Measurements from ENCODE around the gene HDAC4. TPM values are rescaled to one million over a fixed set of nuclear protein-coding genes. Genes with fewer than 3 reads are reported as not detected.

The HDAC4 gene
- total and polyA plus RNA-seq, 8 donors = 1.7 to 98.8 (median 24.5) TPM

GRCh38 chr2:239321596-239322415 is 79.0 kb downstream of the HDAC4 start:
- Histone ChIP-seq H3K4me3 (no peak overlapping the region), H3K27me3 (no peaks in the 10 kb centered on the region), H3K9me3 (no peaks in the 10 kb centered on the region), H3K27ac (peak overlapping the region in 3 of 5 donors; percentile 35 to 87 (median 42)), H3K36me3 (no peaks in the 10 kb centered on the region), H3K4me1 (peaks cover 34 to 71% (median 56%) of the 10 kb centered on the region in 4 donors)
- 80 to 89% (median 87%) methylated on average over 9 of the region's 9 CpGs for WGBS, 5 donors
- intact Hi-C loops (cut with DNase I; ENCODE audit: low total_unique reads) = no loop called here
- DNase-seq = no peak
- TF ChIP-seq POLR2AphosphoS5 (IDR thresholded peaks at IDR 0.05) (no peak), POLR2A (IDR thresholded peaks at IDR 0.05) (no peak), EP300 (IDR thresholded peaks at IDR 0.05) (no peak)
- TF ChIP-seq, protein P1, sequence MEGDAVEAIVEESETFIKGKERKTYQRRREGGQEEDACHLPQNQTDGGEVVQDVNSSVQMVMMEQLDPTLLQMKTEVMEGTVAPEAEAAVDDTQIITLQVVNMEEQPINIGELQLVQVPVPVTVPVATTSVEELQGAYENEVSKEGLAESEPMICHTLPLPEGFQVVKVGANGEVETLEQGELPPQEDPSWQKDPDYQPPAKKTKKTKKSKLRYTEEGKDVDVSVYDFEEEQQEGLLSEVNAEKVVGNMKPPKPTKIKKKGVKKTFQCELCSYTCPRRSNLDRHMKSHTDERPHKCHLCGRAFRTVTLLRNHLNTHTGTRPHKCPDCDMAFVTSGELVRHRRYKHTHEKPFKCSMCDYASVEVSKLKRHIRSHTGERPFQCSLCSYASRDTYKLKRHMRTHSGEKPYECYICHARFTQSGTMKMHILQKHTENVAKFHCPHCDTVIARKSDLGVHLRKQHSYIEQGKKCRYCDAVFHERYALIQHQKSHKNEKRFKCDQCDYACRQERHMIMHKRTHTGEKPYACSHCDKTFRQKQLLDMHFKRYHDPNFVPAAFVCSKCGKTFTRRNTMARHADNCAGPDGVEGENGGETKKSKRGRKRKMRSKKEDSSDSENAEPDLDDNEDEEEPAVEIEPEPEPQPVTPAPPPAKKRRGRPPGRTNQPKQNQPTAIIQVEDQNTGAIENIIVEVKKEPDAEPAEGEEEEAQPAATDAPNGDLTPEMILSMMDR (IDR thresholded peaks at IDR 0.05) = no peak

GRCh38 chr2:239318790-239319661 is 81.8 kb downstream of the HDAC4 start:
- intact Hi-C loops (cut with DNase I; ENCODE audit: low total_unique reads) = no loop called here
- TF ChIP-seq EP300 (IDR thresholded peaks at IDR 0.05) (no peak), POLR2A (IDR thresholded peaks at IDR 0.05) (no peak), POLR2AphosphoS5 (IDR thresholded peaks at IDR 0.05) (peak in 2 of 3 donors; percentile 16 to 21)
- Histone ChIP-seq H3K36me3 (no peaks in the 10 kb centered on the region), H3K27ac (peak overlapping the region; percentile 33 to 80 (median 71)), H3K9me3 (no peaks in the 10 kb centered on the region), H3K4me3 (peak overlapping the region; percentile 15 to 39 (median 32)), H3K27me3 (no peaks in the 10 kb centered on the region), H3K4me1 (peaks cover 34 to 77% (median 57%) of the 10 kb centered on the region in 4 donors)
- 18 to 39% (median 27%) methylated on average over 20 of the region's 20 CpGs for WGBS, 5 donors
- peak; percentile 63 to 69 for DNase-seq

- TF ChIP-seq POLR2AphosphoS5 (IDR thresholded peaks at IDR 0.05) = no peak
- no peak for TF ChIP-seq POLR2A (IDR thresholded peaks at IDR 0.05)
- TF ChIP-seq EP300 (IDR thresholded peaks at IDR 0.05) = no peak
- TF ChIP-seq, protein P1 (IDR thresholded peaks at IDR 0.05) = no peak
- 94 to 98% (median 96%) methylated on average over 18 of the region's 18 CpGs for WGBS, 5 donors
- Histone ChIP-seq H3K36me3 (no peaks in the 10 kb centered on the region), H3K27me3 (no peaks in the 10 kb centered on the region), H3K9me3 (no peaks in the 10 kb centered on the region), H3K27ac (peak overlapping the region in 2 of 5 donors; percentile 45 to 80), H3K4me1 (peaks cover 27 to 77% (median 54%) of the 10 kb centered on the region in 4 donors), H3K4me3 (no peak overlapping the region)
- peak in 1 of 2 donors; percentile 5 for DNase-seq
- intact Hi-C loops (cut with DNase I; ENCODE audit: low total_unique reads) = no loop called here
These were observed 82.6 kb downstream of the HDAC4 start for GRCh38 chr2:239318151-239318611.

GRCh38 chr2:239316562-239317465 is 84.0 kb downstream of the HDAC4 start:
- DNase-seq = peak; percentile 63 to 89
- no peaks in the 10 kb centered on the region for H3K9me3 ChIP-seq
- TF ChIP-seq POLR2A (IDR thresholded peaks at IDR 0.05) = no peak
- TF ChIP-seq EP300 (IDR thresholded peaks at IDR 0.05) = no peak
- TF ChIP-seq, protein P1 (IDR thresholded peaks at IDR 0.05) = peak in 1 of 7 experiments; percentile 7
- TF ChIP-seq POLR2AphosphoS5 (IDR thresholded peaks at IDR 0.05) = no peak
- H3K36me3 ChIP-seq = no peaks in the 10 kb centered on the region
- H3K4me1 ChIP-seq = peaks cover 19 to 76% (median 48%) of the 10 kb centered on the region in 4 donors
- peak overlapping the region in 3 of 4 donors; percentile 1 to 14 (median 10) for H3K4me3 ChIP-seq
- 29 to 42% (median 32%) methylated on average over 20 of the region's 20 CpGs for WGBS, 5 donors
- peak overlapping the region; percentile 44 to 80 (median 72) for H3K27ac ChIP-seq
- no peaks in the 10 kb centered on the region for H3K27me3 ChIP-seq
- intact Hi-C loops (cut with DNase I; ENCODE audit: low total_unique reads) = no loop called here

Measured in stomach (tissue), 9 donors.